ENCODE results near the gene PHAF1.

PHAF1 gene

DNA sequence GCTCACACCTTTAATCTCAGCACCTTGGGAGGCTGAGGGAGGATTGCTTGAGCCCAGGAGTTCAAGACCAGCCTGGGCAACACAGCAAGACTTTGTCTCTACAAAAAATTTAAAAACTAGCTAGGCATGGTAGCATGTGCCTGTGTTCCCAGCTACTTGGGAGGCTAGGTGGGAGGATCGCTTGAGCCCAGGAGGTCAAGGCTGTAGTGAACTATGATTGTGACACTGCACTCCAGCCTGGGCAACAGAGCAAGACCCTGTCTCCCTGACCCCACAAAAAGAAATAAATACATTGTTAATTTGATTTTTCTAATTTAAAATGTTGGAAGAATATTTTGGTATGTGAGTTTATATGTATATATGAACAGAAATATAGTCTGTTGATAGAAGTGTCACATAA is 22.4 kb upstream of the PHAF1 start:
- peaks cover 7 to 12% (median 8%) of the 10 kb centered on the region in 3 donors for H3K36me3 ChIP-seq
- no peak overlapping the region for H3K27ac ChIP-seq
- H3K9me3 ChIP-seq: no peaks in the 10 kb centered on the region
- H3K27me3 ChIP-seq: no peaks in the 10 kb centered on the region
- peaks cover 0 to 5% (median 0%) of the 10 kb centered on the region in 4 donors for H3K4me1 ChIP-seq
- intact Hi-C loops (cut with DNase I; ENCODE audit: low total_unique reads): no loop called here
- H3K4me3 ChIP-seq: no peak overlapping the region
- no peak for TF ChIP-seq CTCF (IDR thresholded peaks at IDR 0.05)
- no peak for DNase-seq

DNA sequence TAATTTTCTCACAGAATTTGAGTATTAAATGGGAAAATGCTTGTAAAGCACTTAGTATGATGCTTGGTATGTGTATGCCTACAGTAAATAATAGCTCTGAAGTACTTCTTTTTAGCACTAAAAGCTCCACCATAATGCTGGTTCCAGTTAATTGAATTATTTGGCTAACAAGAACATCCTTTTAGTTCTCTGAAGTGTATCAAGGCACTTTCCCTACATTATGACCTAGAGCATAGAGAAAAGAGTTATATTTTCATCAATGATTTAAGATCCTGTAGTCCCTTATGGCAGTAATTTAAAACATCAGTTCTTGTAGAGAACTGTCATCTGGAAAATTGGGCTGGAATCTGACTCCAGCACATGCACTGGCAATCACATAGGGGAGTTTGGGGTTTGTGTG is 21.9 kb upstream of the PHAF1 start:
- H3K27me3 ChIP-seq: no peaks in the 10 kb centered on the region
- no peaks in the 10 kb centered on the region for H3K9me3 ChIP-seq
- H3K27ac ChIP-seq: no peak overlapping the region
- DNase-seq: no peak
- intact Hi-C loops (cut with DNase I; ENCODE audit: low total_unique reads): no loop called here
- no peak overlapping the region for H3K4me3 ChIP-seq
- TF ChIP-seq CTCF (IDR thresholded peaks at IDR 0.05): no peak
- H3K4me1 ChIP-seq: peaks cover 0 to 5% (median 0%) of the 10 kb centered on the region in 4 donors
- peaks cover 6 to 12% (median 7%) of the 10 kb centered on the region in 3 donors for H3K36me3 ChIP-seq

DNA sequence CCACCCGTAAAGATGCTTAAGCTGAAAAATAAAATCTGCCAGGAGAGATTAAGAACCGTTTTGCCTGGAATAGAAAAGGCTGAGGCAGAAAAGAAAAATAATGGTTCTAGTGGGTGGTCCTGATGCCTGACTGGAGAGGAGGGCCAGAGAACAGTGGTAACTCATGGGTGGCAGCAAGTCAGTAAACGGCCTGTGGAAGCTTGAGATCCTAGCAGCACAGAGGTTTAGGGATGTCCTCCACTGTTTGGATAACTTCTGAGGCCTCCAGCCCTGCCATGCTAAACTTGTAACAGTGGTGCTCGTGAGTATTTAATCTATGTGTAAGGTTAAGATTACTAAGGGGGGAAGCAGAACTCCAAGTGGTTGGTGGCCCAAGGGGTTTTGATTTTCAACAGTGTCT is 21.2 kb upstream of the PHAF1 start:
- intact Hi-C loops (cut with DNase I; ENCODE audit: low total_unique reads): no loop called here
- Histone ChIP-seq H3K36me3 (peaks cover 0 to 8% (median 7%) of the 10 kb centered on the region in 3 donors), H3K9me3 (no peaks in the 10 kb centered on the region), H3K27ac (no peak overlapping the region), H3K4me3 (no peak overlapping the region), H3K27me3 (no peaks in the 10 kb centered on the region), H3K4me1 (peaks cover 0 to 5% (median 0%) of the 10 kb centered on the region in 4 donors)
- no peak for TF ChIP-seq CTCF (IDR thresholded peaks at IDR 0.05)
- DNase-seq: no peak

- intact Hi-C loops (cut with DNase I; ENCODE audit: low total_unique reads): no loop called here
- no peaks in the 10 kb centered on the region for H3K9me3 ChIP-seq
- no peak overlapping the region for H3K27ac ChIP-seq
- peaks cover 0 to 8% (median 7%) of the 10 kb centered on the region in 3 donors for H3K36me3 ChIP-seq
- no peak overlapping the region for H3K4me3 ChIP-seq
- H3K4me1 ChIP-seq: peaks cover 0 to 5% (median 0%) of the 10 kb centered on the region in 4 donors
- no peak for TF ChIP-seq CTCF (IDR thresholded peaks at IDR 0.05)
- no peak for DNase-seq
- H3K27me3 ChIP-seq: no peaks in the 10 kb centered on the region
Measured at GRCh38 chr16:67089101-67089500, 20.6 kb upstream of the PHAF1 start.

DNA sequence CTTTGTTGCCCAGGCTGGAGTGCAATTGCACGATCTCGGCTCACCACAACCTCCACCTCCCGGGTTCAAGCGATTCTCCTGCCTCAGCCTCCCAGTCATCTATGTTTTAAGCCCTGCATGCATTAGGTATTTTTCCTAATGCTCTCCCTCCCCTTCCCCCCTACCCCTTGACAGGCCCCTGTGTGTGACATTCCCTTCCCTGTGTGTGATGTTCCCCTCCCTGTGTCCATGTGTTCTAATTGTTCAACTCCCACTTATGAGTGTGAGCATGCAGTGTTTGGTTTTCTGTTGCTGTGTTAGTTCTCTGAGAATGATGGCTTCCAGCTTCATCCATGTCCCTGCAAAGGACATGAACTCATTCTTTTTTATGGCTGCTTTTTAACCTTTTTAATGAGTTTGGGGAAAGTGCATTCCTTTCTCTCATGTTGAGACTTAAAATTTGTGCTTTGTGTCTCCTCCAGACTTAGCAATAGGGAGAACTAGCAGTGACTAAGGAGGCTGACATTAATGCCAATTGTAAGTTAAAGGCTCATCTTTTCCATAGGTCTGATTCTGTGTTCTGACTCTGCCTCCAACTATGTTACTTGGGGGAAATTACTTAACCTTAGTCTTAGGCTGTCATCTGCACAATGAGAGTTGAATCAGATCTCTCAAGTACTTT is 17.7 kb upstream of the PHAF1 start:
- Histone ChIP-seq H3K9me3 (no peaks in the 10 kb centered on the region), H3K27ac (no peak overlapping the region), H3K4me1 (no peaks in the 10 kb centered on the region), H3K27me3 (no peaks in the 10 kb centered on the region), H3K4me3 (no peak overlapping the region), H3K36me3 (no peaks in the 10 kb centered on the region)
- DNase-seq: no peak
- intact Hi-C loops (cut with DNase I; ENCODE audit: low total_unique reads): no loop called here
- no peak for TF ChIP-seq CTCF (IDR thresholded peaks at IDR 0.05)
